Ectodermal cell (in vitro differentiated cells): ENCODE data around the gene PPP1R14D.

Source experiments
- H3K27ac ChIP-seq: 2 replicates; pipeline ENCODE4 v1.7.0; 2013; ENCODE audit warnings: mild to moderate bottlenecking, low read depth, low read length; ENCODE audit not compliant: insufficient read depth, poor library complexity, severe bottlenecking
- H3K27me3 ChIP-seq: 2 replicates; pipeline ENCODE4 v1.7.0; 2013; ENCODE audit warnings: mild to moderate bottlenecking, low read length; ENCODE audit not compliant: insufficient read depth, control insufficient read depth, poor library complexity, severe bottlenecking
- H3K36me3 ChIP-seq: one replicate; pipeline ENCODE4 v1.7.0; 2013; ENCODE audit warnings: low read length; ENCODE audit not compliant: control insufficient read depth, insufficient read depth
- H3K4me1 ChIP-seq: one replicate; pipeline ENCODE4 v1.7.0; 2013; ENCODE audit warnings: low read length; ENCODE audit not compliant: control insufficient read depth, insufficient read depth
- H3K4me3 ChIP-seq: 2 replicates; pipeline ENCODE4 v1.7.0; 2013; ENCODE audit warnings: low read depth, low read length, control low read depth; ENCODE audit not compliant: insufficient read depth
- H3K9me3 ChIP-seq: 2 replicates; pipeline ENCODE4 v1.7.0; 2013; ENCODE audit warnings: mild to moderate bottlenecking, low read length, moderate library complexity; ENCODE audit not compliant: control insufficient read depth
- WGBS, 2 experiments: methylation state at CpG; one replicate each; pipeline ENCODE4 v1.1.7; 2013; ENCODE audit warnings: missing lambda C conversion rate in 2 of 2; 5-methylcytosine and 5-hydroxymethylcytosine counted together

The PPP1R14D gene

DNA sequence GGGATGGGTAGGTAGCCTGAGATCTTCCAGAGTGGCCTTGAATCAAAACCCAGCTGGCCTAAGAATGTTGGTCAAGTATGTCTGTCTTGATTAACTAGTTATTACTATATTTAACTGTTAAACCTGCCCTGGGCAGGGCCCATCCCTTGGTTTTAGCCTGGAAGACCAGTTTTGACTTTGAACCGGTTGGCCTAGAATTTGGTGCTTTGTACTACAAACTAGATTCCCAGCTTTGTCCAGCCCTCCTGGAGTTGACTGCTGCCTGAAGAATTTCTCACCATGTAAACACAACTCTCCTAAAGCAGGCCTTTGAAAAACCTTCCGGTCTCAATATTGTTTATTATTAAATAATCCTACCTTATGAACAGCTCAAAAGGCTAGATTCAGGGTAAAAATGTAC is 42.7 kb downstream of the PPP1R14D start:
- 89 to 97% methylated on average over 1 to 2 of the region's 2 CpGs for WGBS, 2 experiments

GRCh38 chr15:40785164-40785563 is 43.3 kb downstream of the PPP1R14D start:
- no peak overlapping the region for H3K27ac ChIP-seq

More for the DNA sequence above, 42.7 kb downstream of the PPP1R14D start:
- no peaks in the 10 kb centered on the region for H3K4me1 ChIP-seq
- no peak overlapping the region for H3K27ac ChIP-seq
- H3K9me3 ChIP-seq, result no peaks in the 10 kb centered on the region
- H3K27me3 ChIP-seq, result no peaks in the 10 kb centered on the region
- H3K36me3 ChIP-seq, result no peaks in the 10 kb centered on the region
- no peak overlapping the region for H3K4me3 ChIP-seq

GRCh38 chr15:40782609-40783227 is 45.8 kb downstream of the PPP1R14D start:
- Histone ChIP-seq H3K4me1 (no peaks in the 10 kb centered on the region), H3K9me3 (no peaks in the 10 kb centered on the region), H3K27me3 (no peaks in the 10 kb centered on the region), H3K36me3 (peaks cover 11% of the 10 kb centered on the region), H3K27ac (peak overlapping the region; percentile 6), H3K4me3 (no peak overlapping the region)
- 76 to 78% methylated on average over 8 of the region's 8 CpGs for WGBS, 2 experiments

More at GRCh38 chr15:40785164-40785563, 43.3 kb downstream of the PPP1R14D start:
- Histone ChIP-seq H3K4me3 (no peak overlapping the region), H3K9me3 (no peaks in the 10 kb centered on the region), H3K4me1 (no peaks in the 10 kb centered on the region), H3K27me3 (no peaks in the 10 kb centered on the region), H3K36me3 (no peaks in the 10 kb centered on the region)
- 88 to 96% methylated on average over 2 of the region's 3 CpGs for WGBS, 2 experiments

DNA sequence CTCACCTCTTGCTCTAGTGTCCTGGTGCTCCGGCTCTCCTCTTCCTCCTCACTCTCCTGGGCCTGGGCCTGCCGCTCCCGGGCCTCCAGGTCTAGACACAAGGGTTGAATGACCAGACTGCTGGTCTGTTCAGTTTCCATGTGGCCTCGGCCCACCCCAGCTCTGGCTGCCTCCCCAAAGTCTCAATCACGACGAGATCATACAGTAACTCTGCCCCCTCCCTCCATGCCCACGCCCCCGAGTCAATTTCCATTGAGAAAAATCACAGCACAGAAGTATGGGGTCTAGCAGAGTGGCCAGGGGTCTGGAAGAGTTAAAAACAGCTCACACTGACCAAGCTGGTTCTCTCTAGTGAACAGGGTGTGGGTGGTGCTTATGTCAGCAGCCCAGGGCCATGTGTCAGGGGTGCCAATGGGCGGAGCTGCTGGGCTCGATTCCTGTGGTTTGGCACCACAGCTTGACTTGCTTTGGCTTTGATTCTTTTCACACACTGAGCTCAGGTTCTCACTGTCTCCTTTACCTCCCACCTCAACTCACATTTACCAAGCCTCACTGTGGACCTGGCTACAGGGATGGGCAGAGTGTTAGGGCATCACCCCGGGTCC is 51.9 kb downstream of the PPP1R14D start:
- 94% methylated on average over 11 of the region's 11 CpGs for WGBS, 2 experiments
- Histone ChIP-seq H3K4me3 (no peak overlapping the region), H3K4me1 (no peaks in the 10 kb centered on the region), H3K27ac (no peak overlapping the region), H3K27me3 (no peaks in the 10 kb centered on the region), H3K36me3 (peaks cover 28% of the 10 kb centered on the region), H3K9me3 (no peaks in the 10 kb centered on the region)

DNA sequence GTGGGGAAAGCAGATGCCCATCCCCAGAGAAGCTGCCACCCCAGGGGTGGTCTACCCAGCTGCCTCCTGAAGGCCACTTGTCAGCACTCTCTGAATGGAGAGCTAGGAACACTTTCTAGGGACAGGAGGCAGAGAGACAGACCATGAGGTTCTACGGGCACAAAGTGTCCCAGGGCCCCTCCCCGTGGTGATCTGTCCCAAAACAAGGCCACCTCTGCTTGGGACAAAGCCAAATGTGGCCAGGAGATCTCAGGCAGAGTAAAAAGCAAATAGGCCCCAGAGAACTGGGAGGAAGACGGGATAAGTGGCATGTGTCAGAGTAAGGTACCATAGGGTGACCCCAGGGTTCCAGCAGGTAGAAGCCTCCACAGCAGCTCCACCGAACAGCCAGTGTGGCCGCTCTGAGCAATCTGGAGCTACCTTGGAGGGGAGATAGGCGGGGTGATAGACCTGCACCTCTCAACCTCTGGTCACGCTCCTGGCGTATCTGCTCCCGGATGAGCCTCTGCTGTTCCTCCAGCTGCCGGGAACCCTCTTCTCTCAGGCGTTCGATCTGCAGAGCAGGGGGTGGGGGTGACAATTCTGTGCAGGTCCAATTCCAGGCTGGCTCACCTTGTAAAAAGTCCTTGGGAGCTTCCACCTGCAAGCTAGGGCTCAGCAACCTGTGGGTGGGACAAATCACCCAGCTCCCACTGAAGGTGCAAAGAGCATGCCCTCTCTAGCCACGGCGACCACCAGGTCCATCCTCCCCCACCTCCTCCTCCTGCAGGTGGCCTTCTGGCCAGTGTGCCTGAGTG is 52.6 kb downstream of the PPP1R14D start:
- peaks cover 28% of the 10 kb centered on the region for H3K36me3 ChIP-seq
- 95 to 96% methylated on average over 14 of the region's 14 CpGs for WGBS, 2 experiments

DNA sequence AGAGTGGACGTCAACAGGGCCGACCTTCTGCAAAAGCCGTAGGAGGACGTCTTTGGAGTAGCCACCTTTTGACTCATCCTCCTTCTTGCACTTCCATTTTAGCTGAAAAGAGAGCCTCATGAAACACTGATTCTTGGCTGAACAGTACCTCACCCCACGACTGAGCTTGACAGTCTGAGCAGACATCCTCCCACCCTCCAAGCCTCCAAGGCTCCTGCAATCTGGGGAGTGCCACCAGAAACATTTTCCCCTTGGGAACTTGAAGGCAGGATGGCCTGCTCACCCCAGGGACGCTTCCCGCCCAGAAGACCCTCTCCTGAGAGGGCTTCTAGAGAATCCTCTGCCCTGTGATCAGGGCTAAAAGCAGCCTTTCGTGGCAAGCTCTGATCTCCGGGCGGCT is 53.5 kb downstream of the PPP1R14D start:
- H3K36me3 ChIP-seq, result peaks cover 28% of the 10 kb centered on the region
- WGBS, 2 experiments, result 94 to 96% methylated on average over 10 of the region's 10 CpGs

More for the DNA sequence above, 52.6 kb downstream of the PPP1R14D start:
- no peak overlapping the region for H3K27ac ChIP-seq
- no peaks in the 10 kb centered on the region for H3K4me1 ChIP-seq
- no peaks in the 10 kb centered on the region for H3K9me3 ChIP-seq
- no peaks in the 10 kb centered on the region for H3K27me3 ChIP-seq
- no peak overlapping the region for H3K4me3 ChIP-seq

DNA sequence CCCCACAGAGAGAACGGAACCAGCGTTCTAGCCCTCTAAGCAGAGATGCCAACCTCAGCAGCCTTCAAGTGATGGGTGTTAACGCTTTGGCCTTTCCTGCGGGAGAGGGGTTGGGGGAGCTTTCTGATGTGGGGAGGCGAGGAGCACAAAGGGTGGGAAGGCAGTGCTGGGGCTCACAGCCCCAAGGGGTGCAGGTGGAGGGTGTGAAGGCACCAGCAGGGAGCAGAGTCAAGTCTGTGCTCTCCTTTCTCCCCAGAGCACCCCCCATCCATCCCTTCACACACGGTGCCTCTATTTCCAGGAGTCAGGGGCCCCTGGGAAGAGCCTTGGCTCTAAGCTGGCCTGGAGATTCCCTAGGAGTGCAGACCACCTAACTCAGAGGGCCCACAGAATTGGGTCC is 54.6 kb downstream of the PPP1R14D start:
- H3K4me3 ChIP-seq, result no peak overlapping the region
- no peaks in the 10 kb centered on the region for H3K4me1 ChIP-seq
- no peaks in the 10 kb centered on the region for H3K9me3 ChIP-seq
- no peak overlapping the region for H3K27ac ChIP-seq
- 95% methylated on average over 6 of the region's 6 CpGs for WGBS, 2 experiments
- H3K36me3 ChIP-seq, result peaks cover 22% of the 10 kb centered on the region
- no peaks in the 10 kb centered on the region for H3K27me3 ChIP-seq

More for the DNA sequence above, 53.5 kb downstream of the PPP1R14D start:
- Histone ChIP-seq H3K9me3 (no peaks in the 10 kb centered on the region), H3K27ac (no peak overlapping the region), H3K27me3 (no peaks in the 10 kb centered on the region), H3K4me3 (no peak overlapping the region), H3K4me1 (no peaks in the 10 kb centered on the region)

- Histone ChIP-seq H3K4me1 (no peaks in the 10 kb centered on the region), H3K27ac (no peak overlapping the region), H3K36me3 (peaks cover 19% of the 10 kb centered on the region), H3K27me3 (no peaks in the 10 kb centered on the region), H3K4me3 (no peak overlapping the region), H3K9me3 (no peaks in the 10 kb centered on the region)
- 87 to 94% methylated on average over 8 of the region's 8 CpGs for WGBS, 2 experiments
Observed at GRCh38 chr15:40773496-40773895, 55.0 kb downstream of the PPP1R14D start.

DNA sequence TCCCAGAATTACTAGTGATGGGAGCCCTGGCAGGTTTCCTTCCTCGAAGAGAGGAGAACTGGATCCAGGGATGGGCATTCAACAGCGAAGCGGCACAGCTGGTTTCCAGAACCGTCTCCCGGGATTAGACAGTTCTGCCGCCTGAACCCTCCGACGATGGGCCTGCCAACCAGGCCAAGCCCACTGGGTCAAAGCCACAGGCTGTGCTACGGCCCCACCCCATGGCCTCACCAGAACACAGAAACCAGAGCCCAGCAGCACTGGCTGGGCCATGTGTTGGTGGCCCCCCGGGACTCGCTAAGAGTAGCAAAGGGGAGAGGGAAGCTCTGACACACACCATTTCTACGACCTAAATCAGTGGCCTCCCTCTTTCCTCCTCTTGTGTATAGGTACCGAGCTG is 56.5 kb downstream of the PPP1R14D start:
- H3K4me1 ChIP-seq, result no peaks in the 10 kb centered on the region
- H3K27me3 ChIP-seq, result no peaks in the 10 kb centered on the region
- 94 to 95% methylated on average over 12 to 13 of the region's 13 CpGs for WGBS, 2 experiments
- no peaks in the 10 kb centered on the region for H3K9me3 ChIP-seq
- no peak overlapping the region for H3K27ac ChIP-seq
- H3K36me3 ChIP-seq, result peaks cover 18% of the 10 kb centered on the region
- no peak overlapping the region for H3K4me3 ChIP-seq

GRCh38 chr15:40771242-40771641 is 57.3 kb downstream of the PPP1R14D start:
- Histone ChIP-seq H3K9me3 (no peaks in the 10 kb centered on the region), H3K27ac (no peak overlapping the region), H3K36me3 (peaks cover 14% of the 10 kb centered on the region), H3K27me3 (no peaks in the 10 kb centered on the region), H3K4me3 (no peak overlapping the region), H3K4me1 (peaks cover 5% of the 10 kb centered on the region)
- WGBS, 2 experiments, result 94 to 97% methylated on average over 5 of the region's 5 CpGs
